IgD-negative memory B cell (primary cell): ENCODE measurements around the gene SLC22A14. TPM values are rescaled to one million over a fixed set of nuclear protein-coding genes. Genes with fewer than 3 reads are reported as not detected.
"Not testable (repeated sequence)": the region's sequence is repeated elsewhere in the genome, so short reads cannot be mapped to it uniquely, and the experiment has no call there.

Source experiments
- H3K27ac Mint-ChIP-seq, 3 donors: one replicate each; pipeline ENCODE4 v1.8.0; 2020 to 2022; ENCODE audit warnings: mild to moderate bottlenecking in 3 of 3, mixed read lengths in 3 of 3, moderate library complexity in 1 of 3
- H3K27me3 Mint-ChIP-seq: one replicate; pipeline ENCODE4 v1.8.0; 2021; ENCODE audit warnings: mixed read lengths
- H3K36me3 Mint-ChIP-seq: one replicate; pipeline ENCODE4 v1.8.0; 2020; ENCODE audit warnings: mild to moderate bottlenecking, mixed read lengths
- H3K4me1 Mint-ChIP-seq, 3 donors: one replicate each; pipeline ENCODE4 v1.8.0; 2020 to 2022; ENCODE audit warnings: mixed read lengths in 3 of 3, mild to moderate bottlenecking in 1 of 3
- H3K4me3 Mint-ChIP-seq, 4 donors: one replicate each; pipeline ENCODE4 v1.8.0; 2020 to 2022; ENCODE audit warnings: mild to moderate bottlenecking in 4 of 4, mixed read lengths in 4 of 4, moderate library complexity in 3 of 4
- H3K9me3 Mint-ChIP-seq, 3 donors: one replicate each; pipeline ENCODE4 v1.8.0; 2020 to 2021; ENCODE audit warnings: mixed read lengths in 3 of 3, mild to moderate bottlenecking in 1 of 3
- polyA plus RNA-seq: library from polyadenylated mRNA; unstranded; fragments of 300-500 nt; fragmentation: Illumina TruSeq; gene quantifications from one replicate; pipeline ENCODE4 v1.2.3, GENCODE V29; 2021

SLC22A14 gene
- polyA plus RNA-seq, 1 donor from 2014 or later, result not detected

DNA sequence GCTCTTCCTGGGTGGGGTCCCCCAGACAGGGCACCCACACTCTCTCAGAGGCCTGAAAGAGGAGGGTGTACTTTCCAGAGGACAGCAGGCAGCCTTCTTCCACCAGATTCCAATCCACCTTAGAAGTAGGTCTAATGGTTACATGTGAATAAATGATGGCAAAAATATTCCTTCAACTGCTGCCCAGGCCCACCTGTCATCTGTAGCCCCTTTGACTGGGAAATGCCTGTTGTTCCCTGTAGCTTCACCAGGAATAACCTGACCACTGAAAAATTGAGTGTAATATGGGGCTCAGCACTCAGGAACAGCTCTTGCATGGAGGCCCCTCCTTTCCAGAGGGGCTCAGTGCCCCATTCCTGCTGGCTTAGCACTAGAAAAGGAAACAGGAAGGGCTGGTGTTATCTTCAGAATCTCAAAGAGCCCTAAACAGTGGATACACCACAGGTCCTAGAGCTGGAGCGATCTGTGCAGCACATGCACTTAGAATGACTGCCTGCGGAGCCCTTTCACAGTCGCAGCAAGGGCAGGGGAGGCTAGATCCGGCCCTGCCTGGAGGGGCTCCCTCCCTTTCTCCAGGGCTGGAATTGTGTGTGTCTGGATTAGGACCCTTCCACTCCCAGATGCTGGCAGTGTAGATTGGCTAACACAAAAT is 32.1 kb downstream of the SLC22A14 start:
- Mint-ChIP-seq H3K27ac (peak overlapping the region in 1 of 3 donors; percentile 54), H3K36me3 (no peaks in the 10 kb centered on the region), H3K4me1 (no peaks in the 10 kb centered on the region), H3K4me3 (no peak overlapping the region), H3K9me3 (peaks cover 0 to 2% (median 0%) of the 10 kb centered on the region in 3 donors), H3K27me3 (peaks cover 6% of the 10 kb centered on the region)

DNA sequence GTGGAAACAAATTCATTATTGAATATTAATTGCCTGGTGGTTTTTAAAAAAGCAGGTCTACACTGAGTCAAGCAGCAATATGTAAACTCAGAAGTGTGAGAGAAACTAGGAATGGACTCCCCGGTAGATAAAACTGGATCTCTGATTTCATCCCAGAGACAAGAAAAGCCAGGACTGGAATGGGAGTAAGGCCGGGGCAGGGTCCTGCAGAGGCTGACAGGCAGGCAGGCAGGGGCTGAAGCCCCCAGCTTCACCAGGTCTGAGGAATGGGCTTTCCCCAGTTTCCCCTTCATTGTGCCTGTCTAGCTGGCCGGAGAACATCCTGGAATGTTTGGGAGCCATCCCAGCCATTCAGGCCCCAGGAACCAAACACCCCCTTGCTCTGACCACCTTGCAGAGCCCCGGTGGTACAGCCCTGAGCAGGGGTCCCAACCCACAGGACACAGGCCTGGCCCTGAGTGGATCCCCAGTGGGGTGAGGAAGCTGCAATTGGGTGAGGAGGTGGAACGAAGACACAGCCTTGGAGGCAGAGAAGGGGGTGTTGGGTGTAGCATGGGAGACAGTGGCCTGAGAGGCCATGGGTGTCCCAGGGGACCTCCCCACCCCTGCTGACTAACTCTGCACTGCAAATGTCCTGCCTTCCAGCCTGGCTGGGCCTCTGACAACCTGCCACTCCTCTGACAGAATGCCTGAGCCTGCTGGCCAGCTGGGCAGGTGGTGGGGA is 32.8 kb downstream of the SLC22A14 start:
- H3K4me1 Mint-ChIP-seq, result no peaks in the 10 kb centered on the region
- no peaks in the 10 kb centered on the region for H3K9me3 Mint-ChIP-seq
- H3K27ac Mint-ChIP-seq, result no peak overlapping the region

DNA sequence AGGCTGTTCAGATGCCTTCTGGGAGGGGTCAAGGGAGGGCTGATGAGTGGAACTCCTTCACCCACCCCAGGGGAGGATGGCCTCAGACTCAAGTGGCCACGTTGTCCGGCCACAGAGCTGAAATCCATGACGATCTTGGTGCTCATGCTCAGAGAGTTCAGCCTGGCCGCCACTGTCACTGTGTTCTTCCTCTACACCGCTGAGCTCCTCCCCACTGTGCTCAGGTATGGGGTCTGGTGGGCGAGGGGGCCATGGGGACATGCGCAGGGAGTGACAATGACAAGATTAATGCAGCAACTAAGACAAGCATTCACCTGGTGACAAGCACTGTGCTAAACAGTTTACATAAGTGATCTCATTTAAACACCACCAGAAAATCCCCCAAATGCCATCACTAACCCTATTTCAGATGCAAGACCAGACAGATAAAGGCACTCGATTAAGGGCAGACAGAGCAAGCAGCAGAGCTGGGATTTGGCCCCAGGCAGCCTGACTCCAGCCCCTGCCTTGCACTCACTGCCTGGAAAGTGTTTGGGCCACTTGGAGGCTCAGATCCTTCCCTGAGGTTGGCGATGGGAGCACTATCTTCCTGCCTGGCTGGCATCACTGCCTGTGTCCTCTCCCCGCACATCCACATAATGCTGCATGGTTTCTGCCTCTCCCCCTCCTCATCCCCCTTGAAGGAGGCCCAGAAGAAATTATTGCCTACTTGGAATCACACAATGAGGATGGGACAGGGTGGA is 33.6 kb downstream of the SLC22A14 start:
- Mint-ChIP-seq H3K27ac (no peak overlapping the region), H3K36me3 (no peaks in the 10 kb centered on the region), H3K9me3 (no peaks in the 10 kb centered on the region)

More for the DNA sequence above, 32.8 kb downstream of the SLC22A14 start:
- H3K36me3 Mint-ChIP-seq, result no peaks in the 10 kb centered on the region
- no peak overlapping the region for H3K4me3 Mint-ChIP-seq
- peaks cover 6% of the 10 kb centered on the region for H3K27me3 Mint-ChIP-seq

GRCh38 chr3:38316356-38317191 is 34.5 kb downstream of the SLC22A14 start:
- Mint-ChIP-seq H3K27me3 (peaks cover 4% of the 10 kb centered on the region), H3K27ac (no peak overlapping the region), H3K4me3 (no peak overlapping the region), H3K4me1 (no peaks in the 10 kb centered on the region), H3K9me3 (no peaks in the 10 kb centered on the region), H3K36me3 (no peaks in the 10 kb centered on the region)

More for the DNA sequence above, 33.6 kb downstream of the SLC22A14 start:
- no peaks in the 10 kb centered on the region for H3K4me1 Mint-ChIP-seq
- H3K27me3 Mint-ChIP-seq, result peaks cover 5% of the 10 kb centered on the region
- no peak overlapping the region for H3K4me3 Mint-ChIP-seq

GRCh38 chr3:38317192-38317759 is 35.2 kb downstream of the SLC22A14 start:
- Mint-ChIP-seq H3K4me1 (no peaks in the 10 kb centered on the region), H3K9me3 (no peaks in the 10 kb centered on the region), H3K36me3 (no peaks in the 10 kb centered on the region), H3K27me3 (peaks cover 1% of the 10 kb centered on the region), H3K27ac (no peak overlapping the region), H3K4me3 (no peak overlapping the region)

- Mint-ChIP-seq H3K27ac (no peak overlapping the region), H3K4me1 (no peaks in the 10 kb centered on the region), H3K9me3 (no peaks in the 10 kb centered on the region), H3K4me3 (no peak overlapping the region), H3K36me3 (no peaks in the 10 kb centered on the region), H3K27me3 (peaks cover under 1% of the 10 kb centered on the region)
These were observed 36.9 kb downstream of the SLC22A14 start for GRCh38 chr3:38318766-38319671.

GRCh38 chr3:38320638-38321037 is 38.5 kb downstream of the SLC22A14 start:
- not testable (repeated sequence) for H3K4me3 Mint-ChIP-seq, H3K27ac Mint-ChIP-seq

DNA sequence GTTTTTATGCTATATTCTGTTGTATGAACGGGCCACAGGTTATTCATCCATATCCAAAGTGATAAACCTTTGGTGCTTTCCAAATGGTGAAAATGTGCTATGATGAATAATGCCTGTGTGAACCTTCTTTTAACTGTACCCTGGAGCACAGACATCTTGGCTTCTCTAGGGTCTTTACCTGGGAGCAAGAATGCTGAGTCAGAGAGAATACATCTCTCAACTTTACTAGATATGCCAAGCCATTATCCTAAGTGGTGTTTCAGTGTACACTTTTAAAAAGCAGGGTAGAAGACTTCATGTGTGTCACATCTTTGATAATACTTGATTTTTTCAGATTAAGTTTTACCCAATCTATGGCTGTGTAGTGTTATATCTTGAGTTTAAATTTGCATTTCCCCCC is 41.0 kb downstream of the SLC22A14 start:
- Mint-ChIP-seq H3K4me1 (no peaks in the 10 kb centered on the region), H3K27me3 (peaks cover 6% of the 10 kb centered on the region), H3K9me3 (peaks cover 0 to 3% (median 0%) of the 10 kb centered on the region in 3 donors), H3K27ac (no peak overlapping the region), H3K4me3 (no peak overlapping the region), H3K36me3 (no peaks in the 10 kb centered on the region)

More at GRCh38 chr3:38320638-38321037, 38.5 kb downstream of the SLC22A14 start:
- H3K36me3 Mint-ChIP-seq, H3K27me3 Mint-ChIP-seq, H3K4me1 Mint-ChIP-seq, H3K9me3 Mint-ChIP-seq: not testable (repeated sequence)

DNA sequence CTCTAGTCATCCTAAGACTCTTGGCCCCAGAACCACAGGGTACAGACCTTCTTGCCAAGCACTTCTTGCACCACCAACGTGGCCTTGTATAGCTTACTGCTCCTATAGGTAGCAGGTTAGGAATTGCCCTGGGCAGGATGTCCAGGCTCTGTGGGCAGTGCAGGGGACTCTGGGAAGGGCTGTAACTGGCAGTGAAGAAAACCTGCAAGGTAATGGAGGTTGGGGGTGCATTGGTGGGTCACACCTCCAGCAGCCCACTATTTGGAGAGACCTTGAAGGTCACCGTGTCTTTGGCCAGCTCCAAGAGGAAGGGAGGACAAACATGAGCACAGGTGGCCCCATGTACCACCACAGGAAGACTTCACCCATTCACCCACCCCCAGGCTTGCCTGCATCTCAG is 43.2 kb downstream of the SLC22A14 start:
- Mint-ChIP-seq H3K27me3 (peaks cover 6% of the 10 kb centered on the region), H3K36me3 (no peaks in the 10 kb centered on the region), H3K9me3 (peaks cover 0 to 3% (median 0%) of the 10 kb centered on the region in 3 donors), H3K27ac (no peak overlapping the region), H3K4me3 (no peak overlapping the region), H3K4me1 (no peaks in the 10 kb centered on the region)

GRCh38 chr3:38327335-38328009 is 45.4 kb downstream of the SLC22A14 start:
- H3K4me3 Mint-ChIP-seq, result no peak overlapping the region

DNA sequence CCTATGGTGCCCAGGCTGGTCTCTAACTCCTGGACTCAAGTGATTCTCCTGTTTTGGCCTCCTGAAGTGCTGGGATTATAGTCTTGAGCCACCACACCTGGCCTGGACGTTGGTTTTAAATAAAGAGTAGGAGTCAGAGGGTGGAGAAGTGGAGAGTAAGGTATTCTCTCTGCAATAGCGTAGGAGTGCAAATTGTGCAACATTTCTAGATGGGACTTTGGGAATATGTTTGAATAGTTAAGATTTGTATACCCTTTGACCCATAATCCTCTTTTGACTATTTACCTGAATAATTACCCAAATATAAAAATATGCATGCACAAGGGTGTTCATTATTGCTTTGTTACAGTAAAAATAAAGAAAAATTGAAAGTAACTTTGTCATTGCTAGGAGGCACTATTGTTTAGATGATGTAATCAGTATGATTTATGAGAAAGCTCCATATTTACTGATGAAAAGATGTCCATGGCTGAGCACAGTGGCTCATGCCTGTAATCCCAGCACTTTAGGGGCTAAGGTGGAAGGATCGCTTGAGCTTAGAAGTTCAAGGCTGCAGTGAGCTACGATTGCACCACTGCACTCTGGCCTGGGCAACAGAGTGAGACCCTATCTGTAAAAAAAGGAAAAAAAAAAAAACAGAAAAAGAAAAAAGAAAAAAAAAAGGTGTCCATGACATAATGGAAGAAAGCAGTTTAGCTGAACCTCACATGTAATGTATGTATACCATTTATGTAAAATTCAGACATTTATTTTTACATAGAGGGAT is 49.3 kb downstream of the SLC22A14 start:
- no peak overlapping the region for H3K27ac Mint-ChIP-seq
- no peak overlapping the region for H3K4me3 Mint-ChIP-seq
- peaks cover 2% of the 10 kb centered on the region for H3K27me3 Mint-ChIP-seq
- H3K4me1 Mint-ChIP-seq, result peaks cover 0 to 1% (median 0%) of the 10 kb centered on the region in 3 donors
- peaks cover 0 to 3% (median 0%) of the 10 kb centered on the region in 3 donors for H3K9me3 Mint-ChIP-seq
- H3K36me3 Mint-ChIP-seq, result no peaks in the 10 kb centered on the region

More at GRCh38 chr3:38327335-38328009, 45.4 kb downstream of the SLC22A14 start:
- Mint-ChIP-seq H3K4me1 (peaks cover 0 to 1% (median 0%) of the 10 kb centered on the region in 3 donors), H3K9me3 (peaks cover 0 to 3% (median 0%) of the 10 kb centered on the region in 3 donors), H3K36me3 (no peaks in the 10 kb centered on the region), H3K27me3 (peaks cover 6% of the 10 kb centered on the region), H3K27ac (peak overlapping the region in 1 of 3 donors; percentile 32)

GRCh38 chr3:38332201-38332600 is 50.1 kb downstream of the SLC22A14 start:
- Mint-ChIP-seq H3K36me3 (no peaks in the 10 kb centered on the region), H3K4me1 (peaks cover 0 to 1% (median 0%) of the 10 kb centered on the region in 3 donors), H3K9me3 (peaks cover 0 to 3% (median 0%) of the 10 kb centered on the region in 3 donors), H3K27ac (no peak overlapping the region), H3K27me3 (peaks cover 2% of the 10 kb centered on the region), H3K4me3 (no peak overlapping the region)
